Measurements from ENCODE around the gene NFKBIB.

GRCh38 chr19:38945562-38946228 is 45.9 kb downstream of the NFKBIB start:
- TF ChIP-seq EGR1 (IDR thresholded peaks at IDR 0.05): no peak
- no peak for TF ChIP-seq YY1 (IDR thresholded peaks at IDR 0.05; ENCODE audit: low read depth)
- no peak for TF ChIP-seq RAD21 (IDR thresholded peaks at IDR 0.05; ENCODE audit: low read depth)
- TF ChIP-seq CEBPB (IDR thresholded peaks at IDR 0.05): no peak
- TF ChIP-seq TEAD4 (IDR thresholded peaks at IDR 0.05): no peak
- TF ChIP-seq EP300 (IDR thresholded peaks at IDR 0.05; ENCODE audit: borderline replicate concordance): no peak
- no peak for TF ChIP-seq TAF1 (IDR thresholded peaks at IDR 0.05; ENCODE audit: low read depth)
- TF ChIP-seq FOXM1 (IDR thresholded peaks at IDR 0.05; ENCODE audit: borderline replicate concordance, low read depth): no peak

Measured in Ishikawa (cell line).